Neural crest cell (in vitro differentiated cells): ENCODE data around the gene RASGEF1C. TPM values are rescaled to one million over a fixed set of nuclear protein-coding genes. Genes with fewer than 3 reads are reported as not detected.

Source experiments
- DNase-seq: peaks from one replicate; pipeline ENCODE4 v3.0.0; 2021; ENCODE audit warnings: low read depth, mixed read lengths, low spot score
- H3K27ac Mint-ChIP-seq: one replicate; pipeline ENCODE4 v1.8.0; 2021; ENCODE audit warnings: mild to moderate bottlenecking, mixed read lengths; ENCODE audit not compliant: unreplicated experiment
- H3K27me3 Mint-ChIP-seq: 2 replicates; pipeline ENCODE4 v1.8.0; 2021; ENCODE audit warnings: low read depth, mild to moderate bottlenecking, mixed read lengths
- H3K36me3 Mint-ChIP-seq: 2 replicates; pipeline ENCODE4 v1.8.0; 2021; ENCODE audit warnings: low read depth, mild to moderate bottlenecking, mixed read lengths
- H3K4me1 Mint-ChIP-seq: 2 replicates; pipeline ENCODE4 v1.8.0; 2021; ENCODE audit warnings: mixed read lengths
- H3K4me3 Mint-ChIP-seq: one replicate; pipeline ENCODE4 v1.8.0; 2021; ENCODE audit warnings: mild to moderate bottlenecking, mixed read lengths
- H3K9me3 Mint-ChIP-seq: 2 replicates; pipeline ENCODE4 v1.8.0; 2021; ENCODE audit warnings: mixed read lengths
- total RNA-seq: library from RNA; stranded (reverse); gene quantifications from 2 replicates; pipeline ENCODE4 v1.2.1, GENCODE V29; 2021
- TF ChIP-seq, protein P1 (sequence below): fragments of 200-600 bp; sonication (generic); conservative IDR thresholded peaks from 2 replicates; pipeline ENCODE4 v1.5.0; 2021; ENCODE audit warnings: antibody characterized with exemption, mild to moderate bottlenecking

The RASGEF1C gene
- total RNA-seq, 1 donor from 2014 or later = 1.7 TPM

DNA sequence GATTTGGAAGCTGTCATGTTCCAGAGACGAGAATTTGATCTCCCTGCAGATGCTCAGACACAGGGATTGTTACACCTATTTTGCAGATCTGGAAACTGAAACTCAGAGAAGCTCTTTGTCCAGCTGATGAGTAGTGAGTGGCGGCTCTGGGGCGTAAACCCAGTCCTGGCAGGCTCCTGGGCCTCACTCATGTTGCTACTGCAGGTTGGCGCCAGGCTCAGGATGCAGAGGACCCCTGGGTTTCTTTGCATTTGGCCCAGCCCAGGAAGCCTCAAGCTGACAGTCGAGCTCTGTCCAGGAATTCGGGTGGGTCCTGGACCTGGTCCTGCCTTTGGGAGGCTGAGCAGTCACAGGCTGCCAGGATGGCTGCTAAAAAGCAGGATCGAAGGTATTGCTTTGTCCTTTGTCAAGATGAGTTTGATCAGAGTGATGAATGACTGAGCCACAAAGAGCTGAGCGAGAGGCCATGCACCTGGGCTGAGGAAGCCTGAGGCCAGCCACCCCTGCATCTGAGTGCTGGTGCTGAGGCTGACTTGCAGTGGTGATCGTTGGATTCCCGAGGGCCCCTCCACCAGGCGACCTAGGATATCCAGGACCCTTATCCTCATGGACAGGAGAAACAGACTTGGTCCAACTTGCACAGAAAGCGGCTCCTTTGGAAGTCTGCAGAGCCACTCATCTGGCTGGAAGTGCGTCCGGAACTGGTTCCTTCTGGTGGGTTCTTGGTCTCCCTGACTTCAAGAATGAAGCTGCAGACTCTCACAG, 129.1 kb downstream of the RASGEF1C start:
- TF ChIP-seq, protein P1, sequence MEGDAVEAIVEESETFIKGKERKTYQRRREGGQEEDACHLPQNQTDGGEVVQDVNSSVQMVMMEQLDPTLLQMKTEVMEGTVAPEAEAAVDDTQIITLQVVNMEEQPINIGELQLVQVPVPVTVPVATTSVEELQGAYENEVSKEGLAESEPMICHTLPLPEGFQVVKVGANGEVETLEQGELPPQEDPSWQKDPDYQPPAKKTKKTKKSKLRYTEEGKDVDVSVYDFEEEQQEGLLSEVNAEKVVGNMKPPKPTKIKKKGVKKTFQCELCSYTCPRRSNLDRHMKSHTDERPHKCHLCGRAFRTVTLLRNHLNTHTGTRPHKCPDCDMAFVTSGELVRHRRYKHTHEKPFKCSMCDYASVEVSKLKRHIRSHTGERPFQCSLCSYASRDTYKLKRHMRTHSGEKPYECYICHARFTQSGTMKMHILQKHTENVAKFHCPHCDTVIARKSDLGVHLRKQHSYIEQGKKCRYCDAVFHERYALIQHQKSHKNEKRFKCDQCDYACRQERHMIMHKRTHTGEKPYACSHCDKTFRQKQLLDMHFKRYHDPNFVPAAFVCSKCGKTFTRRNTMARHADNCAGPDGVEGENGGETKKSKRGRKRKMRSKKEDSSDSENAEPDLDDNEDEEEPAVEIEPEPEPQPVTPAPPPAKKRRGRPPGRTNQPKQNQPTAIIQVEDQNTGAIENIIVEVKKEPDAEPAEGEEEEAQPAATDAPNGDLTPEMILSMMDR = no peak
- no peak overlapping the region for H3K4me3 Mint-ChIP-seq
- no peak overlapping the region for H3K27ac Mint-ChIP-seq
- no peak for DNase-seq
- no peaks in the 10 kb centered on the region for H3K9me3 Mint-ChIP-seq
- no peaks in the 10 kb centered on the region for H3K27me3 Mint-ChIP-seq
- peaks cover 33% of the 10 kb centered on the region for H3K4me1 Mint-ChIP-seq
- H3K36me3 Mint-ChIP-seq = peaks cover 2% of the 10 kb centered on the region

DNA sequence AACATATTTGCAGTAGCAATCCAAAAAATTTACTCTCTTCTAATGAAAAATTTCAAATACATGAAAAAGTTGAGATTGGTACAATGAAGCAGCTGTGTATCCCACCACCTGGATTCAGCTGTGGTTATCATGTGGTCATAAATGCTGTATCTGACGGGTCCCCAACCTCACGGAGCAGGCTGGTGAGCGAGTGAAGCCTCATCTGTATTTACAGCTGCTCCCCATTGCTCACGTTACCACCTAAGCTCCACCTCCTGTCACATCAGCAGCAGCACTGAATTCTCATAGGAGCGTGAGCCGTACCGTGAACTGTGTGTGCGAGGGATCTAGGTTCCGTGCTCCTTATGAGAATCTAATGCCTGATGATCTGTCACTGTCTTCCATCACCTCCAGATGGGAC, 130.7 kb downstream of the RASGEF1C start:
- TF ChIP-seq, protein P1 = no peak

DNA sequence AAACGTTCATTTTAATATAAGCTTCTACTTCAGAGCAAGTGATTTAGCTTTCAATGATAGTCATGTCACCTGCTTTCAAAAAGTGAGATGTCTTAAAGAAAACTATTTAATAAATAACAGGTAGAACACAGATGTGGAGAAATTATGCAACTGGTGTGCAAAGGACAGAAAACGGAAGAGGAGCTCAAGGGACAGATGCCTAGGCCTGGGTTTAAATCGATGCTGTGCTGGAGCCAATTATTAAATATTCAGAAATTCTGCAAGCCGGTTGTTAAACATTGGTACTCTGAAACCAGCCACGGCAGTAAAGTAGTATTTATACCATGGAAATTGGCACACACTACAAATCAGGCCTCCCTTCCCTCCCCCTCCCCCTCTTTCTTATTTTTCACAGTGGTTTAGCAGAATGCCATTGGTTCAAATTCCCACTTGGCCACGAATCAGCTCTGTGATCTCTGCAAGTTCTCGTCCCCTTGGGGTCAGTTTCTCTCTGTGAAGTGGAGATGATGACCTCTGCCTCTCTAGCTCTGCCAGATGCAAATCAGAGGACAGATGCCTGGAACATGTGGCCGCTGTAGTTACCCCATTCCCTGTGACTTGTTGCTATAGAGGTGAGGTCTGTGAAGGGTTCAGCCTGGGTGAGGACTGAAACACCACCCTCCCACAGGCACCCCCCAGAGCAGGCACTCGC, 131.3 kb downstream of the RASGEF1C start:
- Mint-ChIP-seq H3K27ac (no peak overlapping the region), H3K4me3 (no peak overlapping the region), H3K27me3 (peaks cover 2% of the 10 kb centered on the region), H3K4me1 (peaks cover 13% of the 10 kb centered on the region), H3K36me3 (peaks cover 2% of the 10 kb centered on the region), H3K9me3 (peaks cover 2% of the 10 kb centered on the region)
- TF ChIP-seq, protein P1 = no peak
- no peak for DNase-seq

More for the DNA sequence above, 130.7 kb downstream of the RASGEF1C start:
- no peak for DNase-seq
- no peak overlapping the region for H3K27ac Mint-ChIP-seq
- H3K4me1 Mint-ChIP-seq = peaks cover 19% of the 10 kb centered on the region
- H3K36me3 Mint-ChIP-seq = peaks cover 2% of the 10 kb centered on the region
- no peaks in the 10 kb centered on the region for H3K27me3 Mint-ChIP-seq
- H3K9me3 Mint-ChIP-seq = peaks cover 2% of the 10 kb centered on the region
- no peak overlapping the region for H3K4me3 Mint-ChIP-seq

DNA sequence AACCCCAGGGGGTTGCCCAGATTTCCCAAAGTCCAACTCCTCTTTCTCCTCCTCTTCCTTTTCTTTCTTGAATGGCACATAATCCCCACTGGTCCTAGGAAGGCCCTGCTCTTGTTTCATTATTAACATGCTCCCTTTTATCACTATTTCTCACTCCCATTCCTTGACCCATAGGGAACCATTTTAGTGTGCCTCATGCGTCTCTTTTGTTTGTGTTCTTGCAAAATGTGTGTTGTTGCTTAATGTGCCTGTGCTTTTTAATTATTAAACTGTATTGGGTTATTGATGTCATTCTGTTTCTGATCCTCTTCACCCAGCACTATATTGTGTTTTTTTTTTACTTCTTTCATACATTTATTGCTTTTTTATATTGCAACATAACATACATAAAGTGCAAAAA, 133.3 kb downstream of the RASGEF1C start:
- Mint-ChIP-seq H3K9me3 (peaks cover 2% of the 10 kb centered on the region), H3K4me3 (peak overlapping the region; percentile 29), H3K27ac (no peak overlapping the region), H3K4me1 (no peaks in the 10 kb centered on the region), H3K36me3 (peaks cover 2% of the 10 kb centered on the region), H3K27me3 (peaks cover 2% of the 10 kb centered on the region)
- TF ChIP-seq, protein P1 = no peak
- DNase-seq = no peak

DNA sequence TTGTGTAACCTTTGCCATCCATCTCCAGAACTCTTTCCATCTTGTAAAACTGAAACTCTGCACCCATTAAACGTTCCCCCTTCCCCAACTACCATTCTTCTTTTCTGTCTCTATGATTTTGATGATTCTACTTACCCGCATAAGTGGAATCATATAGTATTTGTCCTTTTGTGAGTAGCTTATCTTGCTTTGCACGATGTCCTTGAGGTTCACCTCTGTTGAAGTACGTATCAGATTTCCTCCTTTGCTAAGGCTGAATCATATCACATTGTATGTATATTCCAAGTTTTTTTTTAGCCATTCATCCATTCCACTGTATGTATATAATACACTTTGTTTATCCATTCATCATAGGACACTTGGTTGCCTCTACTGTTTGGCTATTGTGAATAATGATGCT, 134.5 kb downstream of the RASGEF1C start:
- peaks cover 8% of the 10 kb centered on the region for H3K4me1 Mint-ChIP-seq
- no peak overlapping the region for H3K27ac Mint-ChIP-seq
- peaks cover 2% of the 10 kb centered on the region for H3K27me3 Mint-ChIP-seq
- no peaks in the 10 kb centered on the region for H3K36me3 Mint-ChIP-seq
- peaks cover 2% of the 10 kb centered on the region for H3K9me3 Mint-ChIP-seq
- TF ChIP-seq, protein P1 = no peak
- peak overlapping the region; percentile 49 for H3K4me3 Mint-ChIP-seq
- no peak for DNase-seq
